DMS79 (cell line): ENCODE measurements around the gene ZFPL1.

Source experiments
- DNase-seq: peaks from one replicate; lab custom pipeline; 2025; lab: John Stamatoyannopoulos, UW

Gene ZFPL1

GRCh38 chr11:65095974-65096806 is 12.2 kb downstream of the ZFPL1 start, which contains the start of gene VPS51:
Gene VPS51, plus strand, starts transcription at chr11:65096214. Its CDS starts 37 bp downstream, at chr11:65096251.
- peak; percentile 72 for DNase-seq

- no peak for DNase-seq
Observed at GRCh38 chr11:65096926-65097325, 12.9 kb downstream of the ZFPL1 start.

- DNase-seq = no peak
Observed at GRCh38 chr11:65100674-65101350, 16.8 kb downstream of the ZFPL1 start.

DNA sequence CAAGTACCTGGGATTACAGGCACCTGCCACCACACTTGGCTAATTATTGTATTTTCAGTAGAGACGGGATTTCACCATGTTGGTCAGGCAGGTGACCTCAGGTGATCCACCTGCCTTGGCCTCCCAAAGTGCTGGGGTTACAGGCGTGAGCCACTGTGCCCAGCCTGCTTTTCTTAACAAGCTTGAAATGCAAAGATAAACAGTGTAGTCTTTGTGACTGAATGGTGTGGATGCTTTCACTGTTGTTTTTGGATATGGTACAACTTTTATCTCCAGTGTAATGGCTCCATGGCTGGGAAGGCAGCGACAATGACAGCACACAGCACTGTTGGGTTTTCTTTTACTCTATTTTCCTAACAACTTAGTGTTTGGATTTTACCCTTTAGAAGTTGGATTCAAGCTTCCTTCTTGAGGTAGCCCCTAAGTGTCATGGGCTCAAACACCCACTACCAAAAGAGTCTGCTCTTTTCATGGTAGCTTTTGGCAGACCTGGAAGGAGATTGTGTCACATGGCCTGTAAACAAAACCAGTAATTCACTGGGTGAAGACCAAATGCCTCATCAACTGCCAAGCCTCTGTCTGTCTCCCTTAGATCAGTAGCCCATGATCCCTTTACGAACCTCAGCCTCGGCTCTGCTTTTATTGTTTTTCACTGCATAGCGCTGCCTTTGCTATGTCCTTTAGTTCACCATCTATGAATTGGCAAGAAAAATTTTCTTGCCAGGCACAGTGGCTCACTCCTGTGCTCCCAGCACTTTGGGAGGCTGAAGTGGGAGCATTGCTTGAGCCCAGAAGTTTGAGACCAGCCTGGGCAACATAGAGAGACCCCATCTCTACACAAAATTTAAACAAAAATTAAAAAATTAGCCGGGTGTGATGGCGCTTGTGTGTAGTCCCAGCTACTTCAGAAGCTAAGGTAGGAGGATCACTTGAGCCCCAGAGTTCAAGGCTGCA is 18.4 kb downstream of the ZFPL1 start:
- no peak for DNase-seq

DNA sequence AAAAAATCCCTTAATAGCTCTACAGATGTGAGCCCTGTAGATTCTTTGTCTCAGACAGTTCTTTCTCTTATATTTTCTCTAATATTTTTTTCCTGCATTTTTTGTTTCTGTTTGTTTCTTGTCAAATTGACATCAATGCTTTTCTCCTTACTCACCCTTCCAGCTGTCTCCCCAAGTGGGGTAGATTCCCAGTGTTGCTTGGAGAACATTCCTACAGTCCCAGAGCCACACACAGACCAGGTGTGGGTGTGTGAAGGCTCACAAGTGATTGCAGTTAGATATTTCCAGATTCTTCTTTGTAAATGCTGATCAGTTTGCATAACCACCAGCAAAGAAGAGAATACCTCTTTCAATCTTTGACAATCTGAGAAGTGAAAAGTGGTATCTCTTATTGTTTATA is 19.5 kb downstream of the ZFPL1 start:
- no peak for DNase-seq

DNA sequence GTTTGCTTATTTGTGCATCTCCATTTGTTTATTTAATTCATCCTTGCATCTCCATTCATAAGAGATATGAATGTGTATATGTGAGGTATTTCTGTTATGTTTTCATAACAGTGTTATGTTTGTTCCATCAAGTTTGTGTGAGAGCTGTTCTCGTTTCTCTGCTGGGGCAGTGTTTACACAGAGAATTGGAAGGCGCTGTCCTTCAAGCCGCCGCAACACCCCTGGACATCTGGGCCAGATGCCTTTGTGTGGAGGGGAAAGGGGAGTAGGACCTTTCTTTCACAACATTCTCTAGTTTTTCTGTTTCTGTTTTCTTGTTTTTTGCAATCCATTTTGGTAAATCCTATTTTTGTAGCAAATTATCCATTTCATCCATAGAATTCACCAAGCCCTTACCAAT is 20.6 kb downstream of the ZFPL1 start:
- DNase-seq = no peak

- DNase-seq = no peak
Observed at GRCh38 chr11:65107078-65107477, 23.1 kb downstream of the ZFPL1 start.

- no peak for DNase-seq
Observed at GRCh38 chr11:65107751-65108468, 23.9 kb downstream of the ZFPL1 start.

DNA sequence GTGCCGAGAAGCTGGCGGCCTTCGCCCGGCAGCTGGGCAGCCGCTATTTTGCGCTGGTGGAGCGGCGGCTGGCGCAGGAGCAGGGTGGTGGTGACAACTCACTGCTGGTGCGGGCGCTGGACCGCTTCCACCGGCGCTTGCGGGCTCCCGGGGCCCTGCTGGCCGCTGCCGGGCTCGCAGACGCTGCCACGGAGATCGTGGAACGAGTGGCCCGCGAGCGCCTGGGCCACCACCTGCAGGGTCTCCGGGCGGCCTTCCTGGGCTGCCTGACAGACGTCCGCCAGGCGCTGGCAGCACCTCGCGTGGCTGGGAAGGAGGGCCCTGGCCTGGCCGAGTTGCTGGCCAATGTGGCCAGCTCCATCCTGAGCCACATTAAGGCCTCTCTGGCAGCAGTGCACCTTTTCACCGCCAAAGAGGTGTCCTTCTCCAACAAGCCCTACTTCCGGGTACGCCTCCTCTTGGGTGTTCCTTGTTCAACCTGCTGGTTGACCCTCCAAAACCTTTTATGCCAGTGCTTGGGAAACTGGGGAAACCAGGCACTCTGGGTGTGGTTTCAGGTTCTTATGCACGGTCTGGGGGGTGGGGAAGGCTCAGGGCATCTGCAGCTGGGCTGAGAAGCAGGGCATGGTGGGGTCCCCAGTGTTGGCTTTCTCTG is 24.6 kb downstream of the ZFPL1 start:
- no peak for DNase-seq

- no peak for DNase-seq
Observed at GRCh38 chr11:65109231-65110198, 25.5 kb downstream of the ZFPL1 start.

DNA sequence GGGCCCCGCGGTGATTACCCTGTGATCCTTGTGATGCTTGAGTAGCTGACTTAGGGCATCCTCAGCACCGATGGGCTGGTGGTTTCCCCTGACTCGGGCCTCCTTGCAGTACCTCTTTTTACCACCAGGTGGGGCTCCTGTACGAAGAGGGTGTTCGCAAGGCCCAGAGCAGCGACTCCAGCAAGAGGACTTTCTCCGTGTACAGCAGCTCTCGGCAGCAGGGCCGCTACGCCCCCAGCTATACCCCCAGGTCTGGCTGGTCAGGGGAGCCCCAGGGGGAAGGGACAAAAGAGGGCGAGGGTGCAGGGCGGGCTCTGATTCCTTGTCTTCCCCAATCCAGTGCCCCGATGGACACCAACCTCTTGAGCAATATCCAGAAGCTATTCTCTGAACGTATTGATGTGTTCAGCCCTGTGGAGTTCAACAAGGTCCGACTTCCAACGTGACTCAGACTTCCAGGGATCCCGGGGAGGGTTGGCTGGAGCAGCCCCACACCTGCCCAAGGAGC is 26.4 kb downstream of the ZFPL1 start:
- peak; percentile 40 for DNase-seq

DNA sequence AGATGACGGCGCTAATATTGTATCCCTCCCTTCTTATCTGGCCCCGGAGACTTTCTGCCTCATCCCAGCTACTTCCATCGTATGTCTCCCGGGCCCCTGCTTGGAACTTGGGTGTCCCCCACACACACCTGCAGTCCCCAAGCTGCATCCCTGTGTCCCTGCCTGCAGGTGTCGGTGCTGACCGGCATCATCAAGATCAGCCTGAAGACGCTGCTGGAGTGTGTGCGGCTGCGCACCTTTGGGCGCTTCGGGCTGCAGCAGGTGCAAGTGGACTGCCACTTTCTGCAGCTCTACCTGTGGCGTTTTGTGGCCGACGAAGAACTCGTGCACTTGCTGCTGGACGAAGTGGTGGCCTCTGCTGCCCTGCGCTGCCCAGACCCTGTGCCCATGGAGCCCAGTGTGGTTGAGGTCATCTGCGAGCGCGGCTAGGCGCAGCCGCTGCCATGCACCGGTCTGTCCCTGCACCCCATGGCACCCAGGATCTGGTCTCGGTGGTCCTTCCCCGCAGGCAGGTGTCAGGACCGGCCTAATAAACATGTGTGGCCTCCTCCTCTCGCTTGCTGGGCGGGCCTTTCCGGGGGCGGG is 27.2 kb downstream of the ZFPL1 start:
- no peak for DNase-seq

- peak; percentile 95 for DNase-seq
Observed at GRCh38 chr11:65111744-65112545, 27.9 kb downstream of the ZFPL1 start, which contains the start of gene TM7SF2. Gene TM7SF2, plus strand, starts transcription at chr11:65111872. Its CDS starts 144 bp downstream, at chr11:65112016.

GRCh38 chr11:65112546-65113360 is 28.7 kb downstream of the ZFPL1 start:
- peak; percentile 38 for DNase-seq

GRCh38 chr11:65113361-65113756 is 29.3 kb downstream of the ZFPL1 start:
- peak; percentile 38 for DNase-seq

- no peak for DNase-seq
Observed at GRCh38 chr11:65113839-65114238, 29.8 kb downstream of the ZFPL1 start.

DNA sequence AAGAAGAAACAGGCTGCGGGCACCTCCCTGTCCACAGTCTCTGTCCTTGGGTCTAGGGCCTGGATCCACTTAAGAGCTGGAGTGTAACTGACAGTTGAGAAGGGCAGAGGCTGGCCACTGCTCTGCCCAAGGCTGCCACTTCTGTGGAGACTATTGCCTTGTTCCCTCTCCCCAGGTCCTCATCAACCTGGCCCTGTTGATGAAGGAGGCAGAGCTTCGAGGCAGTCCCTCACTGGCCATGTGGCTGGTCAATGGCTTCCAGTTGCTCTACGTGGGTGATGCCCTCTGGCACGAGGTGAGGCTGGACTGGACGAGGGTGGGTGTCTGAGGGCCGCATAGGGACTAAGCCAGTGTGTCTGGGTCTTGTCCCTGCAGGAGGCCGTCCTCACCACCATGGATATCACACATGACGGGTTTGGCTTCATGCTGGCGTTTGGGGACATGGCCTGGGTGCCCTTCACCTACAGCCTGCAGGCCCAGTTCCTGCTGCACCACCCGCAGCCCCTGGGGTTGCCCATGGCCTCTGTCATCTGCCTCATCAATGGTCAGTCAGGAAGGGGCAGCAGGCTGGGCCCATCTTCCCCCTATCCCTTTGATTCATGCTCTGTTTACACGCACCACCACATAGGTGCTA is 30.6 kb downstream of the ZFPL1 start:
- no peak for DNase-seq
